Lower lobe of right lung (tissue), 2 donors: Measurements from ENCODE around the gene BRPF1. TPM values are rescaled to one million over a fixed set of nuclear protein-coding genes. Genes with fewer than 3 reads are reported as not detected.

ENCODE experiments used
- ATAC-seq, 2 donors: fragments of 200-7000 bp; cut with Tn5 transposase; one replicate each; pipeline ENCODE4 v1.9.1; 2020 to 2022; ENCODE audit warnings: mild to moderate bottlenecking in 2 of 2, moderate library complexity in 2 of 2
- DNase-seq: peaks from one replicate; pipeline ENCODE4 v3.0.0-alpha.2; 2020
- H3K27ac ChIP-seq: fragments of 200-600 bp; one replicate; pipeline ENCODE4 v1.8.0; 2022
- H3K27me3 ChIP-seq: fragments of 200-600 bp; one replicate; pipeline ENCODE4 v1.8.0; 2022; ENCODE audit warnings: low read depth
- H3K36me3 ChIP-seq: fragments of 200-600 bp; one replicate; pipeline ENCODE4 v1.8.0; 2022; ENCODE audit warnings: mild to moderate bottlenecking
- H3K4me1 ChIP-seq: fragments of 200-600 bp; one replicate; pipeline ENCODE4 v1.8.0; 2022
- H3K4me3 ChIP-seq: fragments of 200-600 bp; one replicate; pipeline ENCODE4 v1.8.0; 2022; ENCODE audit warnings: mild to moderate bottlenecking
- H3K9me3 ChIP-seq: fragments of 200-600 bp; one replicate; pipeline ENCODE4 v1.8.0; 2022
- intact Hi-C: fragments of 100-400 bp; cut with DNase I; formaldehyde crosslinking; loops from one replicate; pipeline ENCODE4 v1.11.0; 2022
- total RNA-seq: library from RNA; stranded (reverse); fragmentation: NEBNext Ultra II Directional; extraction: Animal tissue kit (Norgen Biotek cat#: 25700); gene quantifications from one replicate; pipeline ENCODE4 v1.2.1, GENCODE V29; 2021
- TF ChIP-seq, protein P1 (sequence below): fragments of 200-600 bp; IDR thresholded peaks from one replicate; pipeline ENCODE4 v1.8.0; 2022; ENCODE audit warnings: antibody characterized with exemption, mild to moderate bottlenecking
- donor health status: DM: no; HTN: yes; CAD: no; lungs with severe emphysema.

BRPF1 gene
- total RNA-seq, 1 donor from 2014 or later: 22.3 TPM

DNA sequence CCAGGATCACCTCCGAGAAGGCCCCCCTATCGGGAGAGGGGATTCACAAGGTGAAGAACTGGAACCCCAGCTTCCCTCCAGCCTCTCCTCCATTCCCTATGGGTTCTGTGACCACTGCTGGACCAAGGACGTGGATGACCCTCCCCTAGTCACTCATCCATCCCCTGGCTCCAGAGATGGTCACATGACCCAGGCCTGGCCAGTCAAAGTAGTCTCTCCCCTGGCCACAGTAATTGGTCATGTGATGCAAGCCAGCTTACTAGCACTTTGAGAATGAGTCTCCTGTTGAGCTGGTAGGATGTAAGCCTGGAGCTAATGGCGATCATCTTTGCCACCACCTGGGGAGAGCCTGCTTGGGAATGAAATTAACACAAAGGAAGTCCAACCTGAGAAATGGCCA, 34.3 kb downstream of the BRPF1 start:
- H3K36me3 ChIP-seq: peaks cover 45% of the 10 kb centered on the region
- TF ChIP-seq, protein P1, sequence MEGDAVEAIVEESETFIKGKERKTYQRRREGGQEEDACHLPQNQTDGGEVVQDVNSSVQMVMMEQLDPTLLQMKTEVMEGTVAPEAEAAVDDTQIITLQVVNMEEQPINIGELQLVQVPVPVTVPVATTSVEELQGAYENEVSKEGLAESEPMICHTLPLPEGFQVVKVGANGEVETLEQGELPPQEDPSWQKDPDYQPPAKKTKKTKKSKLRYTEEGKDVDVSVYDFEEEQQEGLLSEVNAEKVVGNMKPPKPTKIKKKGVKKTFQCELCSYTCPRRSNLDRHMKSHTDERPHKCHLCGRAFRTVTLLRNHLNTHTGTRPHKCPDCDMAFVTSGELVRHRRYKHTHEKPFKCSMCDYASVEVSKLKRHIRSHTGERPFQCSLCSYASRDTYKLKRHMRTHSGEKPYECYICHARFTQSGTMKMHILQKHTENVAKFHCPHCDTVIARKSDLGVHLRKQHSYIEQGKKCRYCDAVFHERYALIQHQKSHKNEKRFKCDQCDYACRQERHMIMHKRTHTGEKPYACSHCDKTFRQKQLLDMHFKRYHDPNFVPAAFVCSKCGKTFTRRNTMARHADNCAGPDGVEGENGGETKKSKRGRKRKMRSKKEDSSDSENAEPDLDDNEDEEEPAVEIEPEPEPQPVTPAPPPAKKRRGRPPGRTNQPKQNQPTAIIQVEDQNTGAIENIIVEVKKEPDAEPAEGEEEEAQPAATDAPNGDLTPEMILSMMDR: no peak
- no peaks in the 10 kb centered on the region for H3K9me3 ChIP-seq
- intact Hi-C loops: no loop called here
- ATAC-seq: no peak
- H3K27me3 ChIP-seq: no peaks in the 10 kb centered on the region
- H3K27ac ChIP-seq: no peak overlapping the region
- H3K4me1 ChIP-seq: peaks cover 42% of the 10 kb centered on the region
- DNase-seq: no peak
- H3K4me3 ChIP-seq: no peak overlapping the region

DNA sequence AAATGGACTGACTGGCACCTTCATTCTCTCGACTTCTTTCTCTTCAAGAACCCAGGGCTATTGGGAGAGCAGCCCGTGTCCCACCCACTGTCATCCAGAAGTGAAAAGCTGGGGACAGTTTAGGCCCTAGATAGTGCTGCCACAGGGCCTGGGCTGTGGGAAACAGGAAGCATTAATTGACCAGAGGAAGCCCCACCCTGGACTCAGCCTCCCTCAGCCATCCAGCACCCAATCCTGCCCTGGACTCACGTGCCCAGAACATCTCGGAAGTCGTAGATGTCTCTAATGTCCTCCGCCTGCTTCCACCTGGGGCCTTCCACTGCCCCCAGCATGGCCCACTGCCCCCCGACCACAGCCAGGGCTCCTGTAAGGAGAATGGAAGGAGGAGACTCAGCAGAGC, 35.9 kb downstream of the BRPF1 start:
- peaks cover 34% of the 10 kb centered on the region for H3K36me3 ChIP-seq
- intact Hi-C loops: no loop called here
- DNase-seq (peak; percentile 55), ATAC-seq (peak in 1 of 2 donors; percentile 42)
- no peaks in the 10 kb centered on the region for H3K9me3 ChIP-seq
- no peaks in the 10 kb centered on the region for H3K27me3 ChIP-seq
- H3K4me1 ChIP-seq: peaks cover 47% of the 10 kb centered on the region
- H3K4me3 ChIP-seq: peak overlapping the region; percentile 20
- peak overlapping the region; percentile 38 for H3K27ac ChIP-seq
- TF ChIP-seq, protein P1: no peak

DNA sequence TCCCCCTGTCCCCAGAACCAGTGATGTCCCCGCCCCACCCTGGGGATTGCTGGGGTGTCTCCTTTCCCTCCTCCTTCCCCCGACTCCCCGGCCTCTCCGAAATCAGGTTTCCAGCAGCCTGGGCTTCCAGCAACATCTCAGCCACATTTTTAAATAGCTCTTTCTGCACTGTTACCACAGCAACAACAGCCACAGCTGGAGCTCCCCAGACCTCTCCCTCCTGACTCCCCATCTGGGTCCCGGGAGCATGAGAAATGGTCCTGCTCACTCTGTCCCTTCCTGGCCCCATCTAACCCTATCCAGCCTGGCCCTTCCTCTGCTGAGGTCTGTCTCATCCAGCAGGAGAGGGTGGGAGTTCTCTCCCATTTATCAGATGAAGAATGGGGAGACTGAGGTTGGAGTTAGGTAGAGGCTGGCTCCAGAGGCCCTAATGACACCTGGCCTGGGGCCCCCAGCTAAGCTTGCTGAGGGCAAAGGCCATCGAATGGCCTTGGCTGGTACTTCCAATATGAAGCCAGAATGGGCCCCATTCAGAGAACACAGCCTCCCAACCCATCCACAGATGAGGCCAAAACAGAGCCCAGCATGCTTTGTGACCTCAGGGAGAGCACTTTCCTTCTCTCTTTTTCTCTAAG, 36.7 kb downstream of the BRPF1 start:
- ATAC-seq (no peak), DNase-seq (no peak)
- Histone ChIP-seq H3K27ac (peak overlapping the region; percentile 38), H3K36me3 (peaks cover 26% of the 10 kb centered on the region), H3K4me1 (peaks cover 47% of the 10 kb centered on the region), H3K9me3 (no peaks in the 10 kb centered on the region), H3K27me3 (no peaks in the 10 kb centered on the region), H3K4me3 (peak overlapping the region; percentile 87)
- TF ChIP-seq, protein P1: no peak
- intact Hi-C loops: no loop called here

DNA sequence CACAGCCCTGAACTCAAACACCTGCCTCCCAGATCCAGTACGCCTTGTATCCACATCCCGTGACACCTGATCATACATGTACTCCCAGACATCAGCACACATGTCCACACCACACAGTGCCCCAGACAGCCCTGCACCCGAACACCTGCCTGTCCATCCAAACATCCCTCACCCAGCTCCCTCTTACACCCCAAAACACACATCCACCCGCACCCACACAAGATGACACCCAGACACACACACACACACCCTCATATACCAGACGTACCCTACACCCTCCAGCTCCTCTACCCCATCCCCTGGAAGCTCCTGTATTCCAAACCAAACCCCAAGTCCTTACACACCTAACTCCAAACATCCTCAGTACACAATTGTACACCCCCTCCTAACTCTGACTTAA, 37.5 kb downstream of the BRPF1 start:
- TF ChIP-seq, protein P1: no peak
- ATAC-seq: no peak
- intact Hi-C loops: no loop called here
- no peaks in the 10 kb centered on the region for H3K9me3 ChIP-seq
- H3K4me1 ChIP-seq: peaks cover 47% of the 10 kb centered on the region
- H3K27me3 ChIP-seq: no peaks in the 10 kb centered on the region
- DNase-seq: no peak
- H3K36me3 ChIP-seq: peaks cover 18% of the 10 kb centered on the region
- H3K4me3 ChIP-seq: peak overlapping the region; percentile 87
- peak overlapping the region; percentile 87 for H3K27ac ChIP-seq

DNA sequence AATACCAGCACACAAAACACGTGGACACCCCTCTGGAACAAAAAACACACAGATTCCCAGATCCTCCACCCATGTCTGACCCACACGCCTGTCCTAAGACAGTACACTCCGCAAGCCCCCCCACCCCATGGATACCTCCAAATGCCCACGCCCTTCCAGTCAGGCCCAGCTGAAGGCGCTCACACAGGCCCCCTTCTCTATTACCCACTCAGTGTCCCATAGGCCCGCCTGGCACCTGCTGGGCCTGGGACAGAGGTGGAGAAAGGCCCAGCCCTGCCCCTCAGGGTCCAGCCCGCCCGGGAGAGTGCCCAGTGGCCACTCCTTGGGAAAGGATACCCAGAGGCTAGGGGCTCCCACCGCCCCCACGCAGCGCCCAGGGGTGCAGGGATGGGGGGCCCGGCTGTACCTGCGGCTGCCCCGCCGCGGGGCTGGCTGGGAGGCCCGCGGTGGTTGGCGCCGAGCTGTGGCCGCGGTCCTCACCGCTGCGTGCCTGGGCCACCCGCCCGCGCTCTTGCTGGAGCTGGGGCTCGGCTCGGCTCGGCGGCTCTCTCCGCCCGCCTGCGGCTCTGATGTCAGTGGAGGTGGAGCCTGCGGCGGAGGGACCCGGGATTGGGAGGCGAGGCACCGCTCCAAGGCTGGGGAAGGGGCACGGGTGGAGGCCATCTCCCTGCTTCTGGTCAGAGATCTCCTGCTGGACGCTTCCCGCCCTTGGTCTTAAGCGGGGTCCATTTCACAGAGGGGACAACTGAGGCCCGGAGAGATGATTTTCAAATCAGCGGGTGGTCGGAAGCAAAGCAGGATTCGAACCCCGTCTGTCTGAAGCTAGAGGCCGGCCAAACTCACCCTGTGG, 38.1 kb downstream of the BRPF1 start, which contains the start of gene CAMK1:
TSS of gene CAMK1 (minus strand) at position 522 of the 850 bp plus-strand sequence. CDS start 2,198 bp downstream, outside the sequence.
- ATAC-seq: peak; percentile 95 to 98

More for the DNA sequence above, 38.1 kb downstream of the BRPF1 start, which contains the start of gene CAMK1:
- TF ChIP-seq, protein P1: no peak
- intact Hi-C loops: no loop called here
- DNase-seq: peak; percentile 88
- peaks cover 47% of the 10 kb centered on the region for H3K4me1 ChIP-seq
- H3K27me3 ChIP-seq: no peaks in the 10 kb centered on the region
- H3K36me3 ChIP-seq: peaks cover 12% of the 10 kb centered on the region
- H3K4me3 ChIP-seq: peak within 1 kb of the TSS; percentile 87
- peak within 1 kb of the TSS; percentile 87 for H3K27ac ChIP-seq
- no peaks in the 10 kb centered on the region for H3K9me3 ChIP-seq
